Large intestine (tissue), 3 donors: ENCODE measurements around the gene CD3D. TPM values are rescaled to one million over a fixed set of nuclear protein-coding genes. Genes with fewer than 3 reads are reported as not detected.

ENCODE experiments used
- DNase-seq, 2 donors: peaks; one replicate each; pipeline versions ENCODE4 v3.0.0 to v3.0.0-alpha.2; 2013
- H3K27ac ChIP-seq: one replicate; pipeline ENCODE4 v1.5.1; 2013; ENCODE audit warnings: low read length
- H3K27me3 ChIP-seq: 2 replicates; pipeline ENCODE4 v1.6.1; 2013; ENCODE audit warnings: low read length; ENCODE audit not compliant: control insufficient read depth, insufficient read depth
- H3K36me3 ChIP-seq: 2 replicates; pipeline ENCODE4 v1.6.1; 2013; ENCODE audit warnings: low read length; ENCODE audit not compliant: control insufficient read depth, insufficient read depth
- H3K4me1 ChIP-seq: one replicate; pipeline ENCODE4 v1.6.1; 2013; ENCODE audit warnings: low read length; ENCODE audit not compliant: control insufficient read depth, insufficient read depth
- H3K4me3 ChIP-seq: one replicate; pipeline ENCODE4 v1.5.1; 2013; ENCODE audit warnings: low read length
- H3K9me3 ChIP-seq: one replicate; pipeline ENCODE4 v1.6.1; 2013; ENCODE audit warnings: mild to moderate bottlenecking, low read depth, low read length, moderate library complexity; ENCODE audit not compliant: control insufficient read depth
- WGBS: methylation state at CpG from one replicate; pipeline ENCODE4 v1.1.5; 2013; ENCODE audit warnings: low lambda C conversion rate; ENCODE audit not compliant: insufficient coverage; 5-methylcytosine and 5-hydroxymethylcytosine counted together
- polyA plus RNA-seq: library from polyadenylated mRNA; unstranded; fragments of 120-200 nt; gene quantifications from one replicate; pipeline ENCODE4 v1.2.1, GENCODE V29; 2013

CD3D gene
- polyA plus RNA-seq, 1 donor: 7.4 TPM

GRCh38 chr11:118366287-118366686, 23.8 kb upstream of the CD3D start:
- DNase-seq: no peak
- H3K4me3 ChIP-seq: no peak overlapping the region
- H3K36me3 ChIP-seq: peaks cover 45% of the 10 kb centered on the region
- no peaks in the 10 kb centered on the region for H3K9me3 ChIP-seq
- H3K27ac ChIP-seq: no peak overlapping the region
- no peaks in the 10 kb centered on the region for H3K4me1 ChIP-seq
- no CpG with 5 or more reads among the region's 1 CpG for WGBS
- H3K27me3 ChIP-seq: no peaks in the 10 kb centered on the region

GRCh38 chr11:118364956-118365615, 22.6 kb upstream of the CD3D start:
- Histone ChIP-seq H3K9me3 (no peaks in the 10 kb centered on the region), H3K4me1 (peaks cover 2% of the 10 kb centered on the region), H3K27me3 (no peaks in the 10 kb centered on the region), H3K36me3 (peaks cover 35% of the 10 kb centered on the region), H3K27ac (no peak overlapping the region), H3K4me3 (no peak overlapping the region)
- DNase-seq: no peak
- 93% methylated on average over 2 of the region's 3 CpGs for WGBS

- Histone ChIP-seq H3K4me3 (peak within 1 kb of the TSS; percentile 82), H3K4me1 (peaks cover 2% of the 10 kb centered on the region), H3K27ac (peak within 1 kb of the TSS; percentile 65), H3K36me3 (no peaks in the 10 kb centered on the region), H3K9me3 (no peaks in the 10 kb centered on the region), H3K27me3 (no peaks in the 10 kb centered on the region)
- DNase-seq: peak; percentile 92 to 93
- 0% methylated on average over 3 of the region's 33 CpGs for WGBS
These were observed 16.9 kb upstream of the CD3D start, which contains the start of gene UBE4A for GRCh38 chr11:118359295-118359958. TSS of gene UBE4A (plus strand) at chr11:118359600. CDS start at chr11:118365081, 5,481 bp downstream.

DNA sequence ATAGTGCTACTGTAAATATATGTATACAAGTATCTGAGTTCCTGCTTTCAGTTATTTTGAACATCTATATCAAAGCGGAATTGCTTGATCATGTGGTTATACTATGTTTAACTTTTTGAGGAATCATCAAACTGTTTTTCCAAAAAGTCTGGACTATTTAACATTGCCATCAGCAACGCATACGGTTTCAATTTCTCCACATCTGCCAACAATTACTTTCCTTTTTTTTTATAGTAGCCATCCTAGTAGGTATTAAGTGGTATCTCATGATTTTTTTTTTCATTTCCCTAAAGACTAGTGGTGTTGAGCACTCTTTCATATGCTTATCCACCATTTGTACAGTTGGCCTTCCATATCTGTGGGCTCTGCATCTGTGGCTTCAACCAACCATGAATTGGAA, 15.6 kb upstream of the CD3D start:
- Histone ChIP-seq H3K27ac (no peak overlapping the region), H3K9me3 (no peaks in the 10 kb centered on the region), H3K36me3 (no peaks in the 10 kb centered on the region), H3K4me3 (no peak overlapping the region), H3K4me1 (peaks cover 2% of the 10 kb centered on the region), H3K27me3 (no peaks in the 10 kb centered on the region)
- DNase-seq: no peak
- WGBS: 100% methylated on average over 1 of the region's 3 CpGs

GRCh38 chr11:118353084-118353710, 10.7 kb upstream of the CD3D start:
- Histone ChIP-seq H3K9me3 (no peaks in the 10 kb centered on the region), H3K4me3 (no peak overlapping the region), H3K4me1 (no peaks in the 10 kb centered on the region), H3K36me3 (no peaks in the 10 kb centered on the region), H3K27me3 (peaks cover 7% of the 10 kb centered on the region), H3K27ac (no peak overlapping the region)
- no peak for DNase-seq
- 6% methylated on average over 2 of the region's 6 CpGs for WGBS

- Histone ChIP-seq H3K4me3 (no peak overlapping the region), H3K9me3 (no peaks in the 10 kb centered on the region), H3K27me3 (peaks cover 11% of the 10 kb centered on the region), H3K36me3 (no peaks in the 10 kb centered on the region), H3K4me1 (no peaks in the 10 kb centered on the region), H3K27ac (no peak overlapping the region)
- no CpG with 5 or more reads among the region's 6 CpGs for WGBS
- no peak for DNase-seq
These were observed 7.0 kb upstream of the CD3D start for GRCh38 chr11:118349475-118349874.

DNA sequence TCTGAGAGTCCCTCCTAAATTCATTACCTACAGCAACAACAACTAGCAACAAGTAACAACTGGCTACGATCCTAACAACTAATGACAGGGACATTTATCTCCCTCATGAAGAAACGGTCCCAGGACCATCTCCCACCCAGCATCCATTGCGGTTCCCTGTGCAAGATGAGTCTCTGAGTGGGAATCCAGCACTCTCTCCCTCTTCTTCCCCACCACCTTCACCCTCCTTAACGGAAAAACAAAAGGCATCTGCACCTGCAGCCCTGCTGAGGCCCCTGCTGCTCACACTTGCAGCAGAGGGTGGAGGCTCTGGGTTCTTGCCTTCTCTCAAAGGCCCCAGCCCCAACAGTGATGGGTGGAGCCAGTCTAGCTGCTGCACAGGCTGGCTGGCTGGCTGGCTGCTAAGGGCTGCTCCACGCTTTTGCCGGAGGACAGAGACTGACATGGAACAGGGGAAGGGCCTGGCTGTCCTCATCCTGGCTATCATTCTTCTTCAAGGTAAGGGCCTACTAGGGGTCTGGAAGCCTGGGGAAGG, 1.5 kb upstream of the CD3D start, which contains the start of gene CD3G:
CD3G (plus strand) TSS at position 364 of the 535 bp plus-strand sequence; CDS start at position 444, 80 bp downstream.
- Histone ChIP-seq H3K4me1 (peaks cover under 1% of the 10 kb centered on the region), H3K27me3 (peaks cover 10% of the 10 kb centered on the region), H3K4me3 (no peak within 1 kb of the TSS), H3K9me3 (no peaks in the 10 kb centered on the region), H3K27ac (no peak within 1 kb of the TSS), H3K36me3 (no peaks in the 10 kb centered on the region)
- no CpG with 5 or more reads among the region's 6 CpGs for WGBS
- no peak for DNase-seq

DNA sequence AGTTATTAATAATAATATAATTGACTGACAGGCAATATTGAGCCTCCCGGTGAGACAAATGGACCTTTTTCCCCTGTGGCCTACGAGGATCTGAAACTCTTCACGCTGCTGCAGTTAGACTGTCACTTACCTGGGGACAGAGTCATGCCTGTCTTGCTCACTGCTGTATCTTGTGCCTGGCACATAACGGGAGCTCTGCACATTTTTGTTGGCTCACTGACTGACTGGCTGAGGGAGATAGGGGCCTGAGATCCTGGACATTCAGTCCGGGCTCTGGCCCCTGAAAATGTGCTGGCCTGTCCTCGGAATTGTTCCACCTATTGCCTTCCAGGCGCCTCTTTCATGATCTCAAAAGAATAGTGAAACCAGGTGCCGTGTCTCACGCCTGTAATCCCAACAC, 743 bp upstream of the CD3D start:
- peaks cover 4% of the 10 kb centered on the region for H3K27me3 ChIP-seq
- DNase-seq: no peak
- H3K9me3 ChIP-seq: no peaks in the 10 kb centered on the region
- no CpG with 5 or more reads among the region's 9 CpGs for WGBS
- no peak overlapping the region for H3K4me3 ChIP-seq
- H3K4me1 ChIP-seq: peaks cover 8% of the 10 kb centered on the region
- no peak overlapping the region for H3K27ac ChIP-seq
- H3K36me3 ChIP-seq: no peaks in the 10 kb centered on the region

- H3K4me3 ChIP-seq: no peak overlapping the region
- no peak overlapping the region for H3K27ac ChIP-seq
- H3K9me3 ChIP-seq: no peaks in the 10 kb centered on the region
- H3K27me3 ChIP-seq: peaks cover 2% of the 10 kb centered on the region
- DNase-seq: no peak
- WGBS: no CpG with 5 or more reads among the region's 5 CpGs
- no peaks in the 10 kb centered on the region for H3K36me3 ChIP-seq
- H3K4me1 ChIP-seq: peaks cover 10% of the 10 kb centered on the region
These were observed 553 bp downstream of the CD3D start for GRCh38 chr11:118341815-118342489.

DNA sequence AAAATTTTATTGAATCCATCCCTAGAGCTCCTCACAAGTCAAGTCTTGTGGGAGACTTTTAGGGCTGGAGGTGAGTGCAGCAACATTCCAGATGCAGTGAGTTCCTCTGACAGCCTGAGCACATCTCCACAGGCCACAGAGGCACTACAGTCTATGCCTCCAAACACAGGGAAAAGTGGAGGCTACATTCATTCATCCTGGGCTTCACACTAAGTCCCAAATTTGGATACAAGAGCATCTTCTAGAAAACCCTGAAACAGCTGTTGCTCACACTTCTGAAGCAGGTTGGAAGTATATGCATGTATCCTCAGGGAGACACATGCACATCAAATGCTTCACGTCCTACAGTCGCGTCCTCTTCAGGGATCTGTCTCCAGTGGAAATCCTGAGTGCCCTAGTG, 1.2 kb downstream of the CD3D start:
- peaks cover 2% of the 10 kb centered on the region for H3K27me3 ChIP-seq
- no peaks in the 10 kb centered on the region for H3K9me3 ChIP-seq
- H3K36me3 ChIP-seq: no peaks in the 10 kb centered on the region
- no CpG with 5 or more reads among the region's 3 CpGs for WGBS
- H3K27ac ChIP-seq: no peak overlapping the region
- no peak overlapping the region for H3K4me3 ChIP-seq
- H3K4me1 ChIP-seq: peaks cover 10% of the 10 kb centered on the region
- no peak for DNase-seq
